GM15510 (cell line): Measurements from ENCODE around the gene CIBAR2.

Source experiments
- POLR2A ChIP-seq: IDR thresholded peaks from 3 replicates; pipeline ENCODE4 v1.6.1; 2011; ENCODE audit warnings: borderline replicate concordance; ENCODE audit not compliant: insufficient read length; ENCODE audit errors: extremely low read depth

The CIBAR2 gene

GRCh38 chr16:85088570-85089199 lies 23.6 kb downstream of the CIBAR2 start:
- TF ChIP-seq POLR2A: no peak

DNA sequence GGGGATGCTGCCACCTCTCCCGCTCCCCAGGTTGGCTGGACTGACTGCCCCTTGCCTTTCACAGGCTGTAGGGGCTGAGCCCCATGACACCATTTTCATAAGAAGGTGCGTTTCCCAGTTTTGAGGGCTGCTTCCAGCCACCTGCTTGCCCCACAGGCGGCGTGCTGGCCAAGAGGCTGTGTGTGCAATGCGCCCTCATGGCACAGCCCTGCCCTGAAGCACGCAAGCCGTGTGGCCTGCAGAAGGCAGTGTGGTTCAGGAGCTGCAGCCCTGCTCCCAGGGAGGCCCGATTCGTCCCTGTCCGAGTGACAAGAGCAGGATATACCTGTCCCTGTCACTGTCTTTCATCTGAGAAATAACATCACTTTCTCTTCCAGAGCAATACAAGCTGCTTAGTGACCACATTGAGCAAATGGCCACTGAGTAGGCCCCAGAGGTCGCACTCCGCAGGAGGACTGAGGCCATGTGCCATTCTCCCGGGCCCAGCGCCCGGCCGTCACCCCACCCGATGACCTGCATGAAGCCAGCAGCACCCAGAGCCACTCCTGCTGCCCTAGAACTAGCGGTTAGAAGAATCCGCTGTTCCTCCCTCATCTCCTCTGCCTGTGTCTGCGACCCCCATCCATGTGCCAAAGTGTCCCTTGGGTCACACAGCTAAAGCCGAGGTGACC lies 24.2 kb downstream of the CIBAR2 start:
- TF ChIP-seq POLR2A: no peak

DNA sequence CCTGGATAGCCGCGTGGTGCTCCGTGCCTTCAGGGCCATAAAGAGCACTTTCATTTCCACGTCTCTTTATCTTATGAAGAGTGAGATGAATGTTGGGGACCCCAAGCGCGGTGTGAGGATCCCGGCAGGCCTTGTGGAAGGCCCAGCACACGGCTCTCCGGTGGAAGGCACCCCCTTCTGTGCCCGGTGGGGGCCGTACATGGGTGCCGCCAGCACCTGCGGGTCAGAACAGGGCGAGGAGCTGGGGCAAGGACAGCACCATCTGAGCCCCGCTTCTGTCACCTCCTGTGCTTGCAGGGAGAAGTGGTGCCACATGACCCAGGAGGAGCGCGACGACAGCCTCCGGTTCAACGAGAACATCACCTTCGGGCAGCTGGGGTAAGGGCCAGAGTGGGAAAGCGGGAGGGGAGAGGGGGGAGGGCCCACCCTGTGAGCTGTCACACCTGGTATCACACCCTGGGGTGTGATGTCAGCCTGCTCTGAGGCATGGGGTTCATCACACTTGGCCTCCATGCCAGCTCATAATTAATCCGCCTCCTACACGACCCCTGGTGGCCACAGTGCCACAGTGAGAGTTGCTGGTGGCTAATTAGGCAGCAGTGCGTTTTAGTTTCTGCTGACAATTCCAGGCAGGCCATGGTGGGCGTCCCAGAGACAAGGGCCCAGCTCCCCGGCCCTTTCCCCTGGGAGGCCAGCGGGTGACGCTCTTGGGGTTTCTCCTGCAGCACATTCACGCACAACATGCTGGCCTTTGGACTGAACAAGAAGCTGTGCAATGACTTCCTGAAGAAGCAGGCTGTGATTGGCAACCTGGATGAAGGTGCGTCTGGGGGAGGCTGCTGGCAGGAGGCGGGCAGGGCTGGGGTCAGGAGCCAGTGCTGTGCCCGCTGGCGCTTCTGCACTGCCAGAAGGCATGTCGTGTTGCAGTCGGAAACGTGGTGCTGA lies 25.7 kb downstream of the CIBAR2 start:
- no peak for TF ChIP-seq POLR2A

GRCh38 chr16:85085721-85086120 lies 26.6 kb downstream of the CIBAR2 start:
- no peak for TF ChIP-seq POLR2A

GRCh38 chr16:85084841-85085510 lies 27.3 kb downstream of the CIBAR2 start:
- no peak for TF ChIP-seq POLR2A

DNA sequence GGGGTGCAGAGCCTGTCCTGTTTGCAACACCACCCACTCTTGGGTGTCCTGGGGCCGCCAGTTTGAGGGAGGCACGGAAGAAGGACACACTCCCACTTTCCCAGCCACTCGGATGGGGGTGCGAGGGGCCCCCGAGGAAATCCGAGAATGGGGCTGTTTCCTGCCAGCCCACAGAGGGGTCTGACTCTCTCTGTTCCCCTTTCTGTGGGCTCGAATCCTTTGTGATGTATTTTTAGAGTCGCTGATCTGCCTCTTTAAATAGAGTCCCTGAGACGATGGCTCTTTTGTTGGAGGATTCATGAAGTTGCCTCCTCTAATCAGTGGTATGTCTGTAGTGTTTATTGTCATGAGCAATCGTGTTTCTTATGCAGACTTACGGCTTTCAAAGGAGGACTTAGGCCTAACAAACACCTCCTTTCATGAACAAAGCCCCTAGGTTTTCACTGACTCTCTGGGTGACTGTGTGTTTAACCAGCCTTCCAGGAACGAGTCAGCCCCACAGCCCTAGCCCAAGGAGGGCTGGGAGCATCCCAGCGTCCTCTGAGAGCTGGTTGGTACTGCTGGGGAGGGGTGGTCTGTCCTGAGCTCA lies 29.1 kb downstream of the CIBAR2 start:
- TF ChIP-seq POLR2A: no peak

GRCh38 chr16:85082173-85083050 lies 29.9 kb downstream of the CIBAR2 start:
- TF ChIP-seq POLR2A: no peak

GRCh38 chr16:85081765-85082164 lies 30.5 kb downstream of the CIBAR2 start:
- no peak for TF ChIP-seq POLR2A

DNA sequence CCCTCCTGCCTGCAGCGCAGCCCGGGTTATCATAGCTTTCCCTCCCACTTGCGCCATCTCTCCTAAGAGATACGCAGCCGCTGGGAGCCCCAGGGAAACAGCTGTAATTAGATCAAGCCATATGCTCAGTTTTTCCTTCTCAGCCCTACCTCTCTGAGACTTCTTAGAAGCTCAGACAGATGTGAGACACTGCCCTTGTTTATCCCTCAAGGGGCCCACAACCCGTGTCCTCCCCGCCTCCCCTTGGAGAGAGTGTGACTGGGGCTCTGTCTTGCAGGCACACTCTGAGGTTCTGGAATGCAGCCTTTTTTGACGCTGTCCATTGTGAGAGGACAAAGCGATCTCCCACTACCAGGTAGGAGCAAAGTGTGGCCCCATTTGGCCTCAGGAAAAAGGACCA lies 31.2 kb downstream of the CIBAR2 start:
- TF ChIP-seq POLR2A: no peak

DNA sequence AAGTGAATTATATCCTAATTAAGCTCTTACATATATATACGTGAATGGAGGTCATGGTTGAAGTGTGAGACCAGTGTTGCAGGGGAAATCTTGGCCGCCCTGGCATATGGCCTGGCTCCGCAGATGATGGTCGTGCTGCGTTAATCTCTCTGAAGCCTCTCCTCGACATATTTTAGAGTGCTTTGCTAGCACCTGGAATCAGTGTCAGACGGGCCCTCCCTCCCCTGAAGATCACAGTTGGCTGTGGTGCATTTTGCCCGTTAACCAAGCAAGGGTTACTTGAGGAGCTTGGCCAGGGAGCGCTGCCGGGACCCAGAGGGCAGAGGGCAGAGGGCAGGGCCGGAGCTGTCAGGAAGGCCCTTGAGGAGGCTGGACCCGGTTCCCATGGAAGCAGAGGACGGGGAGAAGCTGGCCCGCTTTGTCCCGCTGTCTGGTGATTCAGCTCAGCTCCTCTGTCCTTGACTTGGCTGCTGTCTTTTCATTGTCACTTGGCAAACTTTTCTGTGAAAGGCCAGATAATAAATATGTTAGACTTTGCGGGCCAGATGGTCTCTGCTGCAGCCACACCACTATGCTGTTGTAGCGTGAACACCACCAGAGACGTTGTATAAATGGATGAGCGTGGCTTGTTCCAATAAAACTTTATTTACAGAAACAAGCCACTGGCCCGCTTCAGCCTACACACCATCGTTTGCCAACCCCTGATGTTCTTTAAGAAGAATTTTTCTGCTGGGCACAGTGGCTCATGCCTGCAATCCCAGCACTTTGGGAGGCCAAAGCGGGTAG lies 32.3 kb downstream of the CIBAR2 start:
- no peak for TF ChIP-seq POLR2A

DNA sequence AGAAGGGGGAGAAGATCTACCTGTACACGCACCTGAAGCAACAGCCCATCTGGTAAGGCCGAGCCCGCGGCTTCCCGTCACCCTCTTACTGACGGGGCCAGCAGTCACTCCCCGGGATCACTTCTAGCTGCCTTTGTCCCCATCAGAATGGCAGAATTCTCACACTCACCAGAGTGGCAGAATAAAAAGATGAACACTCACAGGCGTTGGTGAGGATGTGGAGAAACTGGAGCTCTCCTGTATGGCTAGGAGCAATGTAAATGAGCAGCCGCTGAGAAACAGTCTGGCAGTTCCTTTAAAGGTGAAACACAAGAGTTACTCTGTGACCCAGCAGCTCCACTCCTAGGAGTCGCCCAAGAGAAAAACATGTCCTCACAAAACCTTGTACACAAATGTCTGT lies 33.3 kb downstream of the CIBAR2 start:
- TF ChIP-seq POLR2A: no peak

- TF ChIP-seq POLR2A: no peak
These were observed 34.0 kb downstream of the CIBAR2 start for GRCh38 chr16:85078226-85078625.

DNA sequence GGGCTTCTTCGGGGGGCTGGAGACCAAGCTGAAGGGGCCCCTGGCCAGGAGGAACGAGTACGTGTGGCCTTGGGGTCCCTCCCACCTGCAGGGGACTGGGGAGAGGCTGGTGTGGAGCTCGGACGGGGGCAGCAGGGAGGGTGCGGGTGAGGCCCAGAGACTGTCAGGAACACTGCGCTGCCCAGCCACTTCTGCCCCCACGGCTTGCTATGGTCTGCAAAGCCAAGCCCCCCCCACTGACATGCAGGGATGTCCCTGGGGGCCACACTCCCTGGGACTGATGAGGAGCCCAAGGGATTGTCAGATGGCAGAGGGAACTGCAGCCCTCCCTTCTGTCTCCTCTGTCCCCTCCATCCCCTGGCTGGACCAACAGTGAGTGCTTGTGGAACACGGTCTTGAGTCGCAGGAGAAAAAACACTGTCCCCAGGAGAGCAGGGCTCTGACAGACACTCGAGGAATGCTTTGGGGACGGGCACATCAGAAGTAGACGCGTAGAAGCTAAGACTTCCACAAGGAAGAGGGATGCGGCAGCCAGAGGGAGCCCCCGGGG lies 34.6 kb downstream of the CIBAR2 start:
- no peak for TF ChIP-seq POLR2A

DNA sequence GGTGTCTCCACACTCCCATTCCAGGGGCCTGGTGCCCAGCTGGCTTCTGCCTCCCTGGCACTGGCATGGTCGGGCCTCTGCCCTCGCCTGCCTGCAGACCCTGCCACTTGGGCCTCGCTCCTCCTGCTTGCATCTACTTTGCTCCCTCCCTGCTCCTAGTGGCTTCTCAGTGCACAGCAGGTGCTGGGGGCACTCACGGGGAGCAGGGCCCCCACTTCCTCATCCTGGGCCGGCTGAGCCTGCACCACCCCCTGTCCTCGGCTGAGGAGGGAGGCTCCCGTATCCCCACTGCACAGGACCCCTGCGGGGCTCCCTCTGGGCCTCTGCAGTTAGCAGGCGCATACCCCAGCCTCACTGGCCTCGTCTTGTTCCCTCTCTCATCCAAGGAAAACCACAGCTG lies 35.2 kb downstream of the CIBAR2 start:
- TF ChIP-seq POLR2A: no peak
